Measurements from ENCODE around the gene KLHL11. TPM values are rescaled to one million over a fixed set of nuclear protein-coding genes. Genes with fewer than 3 reads are reported as not detected.
"Not testable (repeated sequence)": the region's sequence is repeated elsewhere in the genome, so short reads cannot be mapped to it uniquely, and the experiment has no call there.

KLHL11 gene
- total RNA-seq, 2 experiments from 2014 or later = 12.3 to 13.2 TPM

DNA sequence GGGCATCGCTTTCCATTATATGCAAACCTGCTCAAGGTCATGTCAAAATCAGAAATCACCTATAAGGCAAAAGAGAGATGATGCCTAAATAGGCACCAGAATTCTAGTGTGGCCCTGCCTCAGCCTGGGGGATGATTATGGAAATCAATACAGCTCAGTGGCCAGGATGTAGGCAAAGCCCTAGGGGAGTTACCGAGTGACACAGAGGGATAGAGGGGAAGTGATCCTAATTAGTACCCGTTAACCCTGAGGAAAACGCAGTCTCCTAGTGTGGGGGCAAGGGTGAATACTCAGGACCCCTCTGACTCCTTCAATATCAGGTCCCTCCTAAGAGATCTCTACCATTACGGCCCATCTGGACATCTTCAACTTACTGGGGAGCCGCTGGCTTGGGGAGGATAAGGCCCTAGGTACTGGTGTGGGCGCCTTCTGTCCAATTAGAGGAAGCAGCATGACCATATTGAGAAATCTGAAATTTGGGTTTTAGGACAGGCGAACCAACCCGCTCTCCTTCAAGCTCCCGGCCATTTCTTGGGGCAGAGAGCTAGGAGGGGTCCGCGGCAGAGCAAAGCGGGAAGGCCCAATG is 29.9 kb downstream of the KLHL11 start:
- peaks cover 5% of the 10 kb centered on the region for H3K36me3 Mint-ChIP-seq (ENCODE audit: low read depth)
- ChIA-PET CTCF (interaction anchor here (1.0 to 1.4 kb wide), 4 partner anchors 24 to 172 kb away, joined by 3 to 7 read pairs (median 4); partner anchors contain the start of gene P3H4), POLR2A (interaction anchor here (0.6 kb wide), 1 partner anchor 145 kb away, joined by 3 read pairs; no protein-coding TSS in a partner anchor)
- H3K9me3 Mint-ChIP-seq (ENCODE audit: insufficient read depth) = no peaks in the 10 kb centered on the region
- ATAC-seq = no peak
- H3K4me1 Mint-ChIP-seq (ENCODE audit: low read depth) = peaks cover 14% of the 10 kb centered on the region
- H3K27me3 Mint-ChIP-seq (ENCODE audit: low read depth) = no peaks in the 10 kb centered on the region
- peak overlapping the region; percentile 75 for H3K4me3 Mint-ChIP-seq
- DNase-seq = no peak
- H3K27ac Mint-ChIP-seq = peak overlapping the region; percentile 31

GRCh38 chr17:41829961-41830360 is 35.3 kb downstream of the KLHL11 start:
- H3K36me3 Mint-ChIP-seq (ENCODE audit: low read depth); H3K4me1 Mint-ChIP-seq (ENCODE audit: low read depth); H3K9me3 Mint-ChIP-seq (ENCODE audit: insufficient read depth); H3K27me3 Mint-ChIP-seq (ENCODE audit: low read depth); H3K27ac Mint-ChIP-seq; POLR2A ChIA-PET; DNase-seq; H3K4me3 Mint-ChIP-seq; ATAC-seq: not testable (repeated sequence)
- CTCF ChIA-PET = interaction anchor here (1.0 kb wide), 1 partner anchor 99 kb away, joined by 3 read pairs; no protein-coding TSS in a partner anchor

- ATAC-seq (no peak), DNase-seq (no peak)
- H3K4me1 Mint-ChIP-seq (ENCODE audit: low read depth) = no peaks in the 10 kb centered on the region
- H3K27me3 Mint-ChIP-seq (ENCODE audit: low read depth) = no peaks in the 10 kb centered on the region
- ChIA-PET CTCF (no interaction called here), POLR2A (no interaction called here)
- peaks cover 2% of the 10 kb centered on the region for H3K36me3 Mint-ChIP-seq (ENCODE audit: low read depth)
- no peaks in the 10 kb centered on the region for H3K9me3 Mint-ChIP-seq (ENCODE audit: insufficient read depth)
- no peak overlapping the region for H3K27ac Mint-ChIP-seq
- no peak overlapping the region for H3K4me3 Mint-ChIP-seq
Measured at GRCh38 chr17:41825175-41825845, 39.9 kb downstream of the KLHL11 start.

DNA sequence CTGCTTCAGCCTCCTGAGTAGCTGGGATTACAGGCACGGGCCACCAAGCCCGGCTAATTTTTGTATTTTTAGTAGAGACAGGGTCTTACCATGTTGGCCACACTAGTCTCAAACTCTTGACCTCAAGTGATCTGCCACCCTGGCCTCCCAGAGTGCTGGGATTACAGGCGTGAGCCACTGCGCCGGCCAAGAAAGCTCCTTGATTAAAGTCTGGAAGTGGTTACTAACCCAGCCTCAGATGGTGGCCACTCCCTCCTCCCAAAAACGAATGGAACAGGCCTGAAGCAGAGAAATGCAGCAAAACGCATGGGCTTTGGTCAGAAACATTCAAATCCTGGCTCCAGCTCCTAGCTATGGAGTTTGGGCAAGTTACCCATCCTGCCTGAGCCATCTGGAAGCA is 41.1 kb downstream of the KLHL11 start:
- H3K27me3 Mint-ChIP-seq (ENCODE audit: low read depth) = no peaks in the 10 kb centered on the region
- DNase-seq = no peak
- CTCF ChIA-PET = interaction anchor here (0.9 kb wide), 1 partner anchor 37 kb away, joined by 3 read pairs; the partner anchor contains the start of gene JUP
- no peak overlapping the region for H3K27ac Mint-ChIP-seq
- peaks cover 2% of the 10 kb centered on the region for H3K36me3 Mint-ChIP-seq (ENCODE audit: low read depth)
- H3K9me3 Mint-ChIP-seq (ENCODE audit: insufficient read depth) = no peaks in the 10 kb centered on the region
- POLR2A ChIA-PET = no interaction called here
- no peaks in the 10 kb centered on the region for H3K4me1 Mint-ChIP-seq (ENCODE audit: low read depth)
- ATAC-seq = no peak
- no peak overlapping the region for H3K4me3 Mint-ChIP-seq

DNA sequence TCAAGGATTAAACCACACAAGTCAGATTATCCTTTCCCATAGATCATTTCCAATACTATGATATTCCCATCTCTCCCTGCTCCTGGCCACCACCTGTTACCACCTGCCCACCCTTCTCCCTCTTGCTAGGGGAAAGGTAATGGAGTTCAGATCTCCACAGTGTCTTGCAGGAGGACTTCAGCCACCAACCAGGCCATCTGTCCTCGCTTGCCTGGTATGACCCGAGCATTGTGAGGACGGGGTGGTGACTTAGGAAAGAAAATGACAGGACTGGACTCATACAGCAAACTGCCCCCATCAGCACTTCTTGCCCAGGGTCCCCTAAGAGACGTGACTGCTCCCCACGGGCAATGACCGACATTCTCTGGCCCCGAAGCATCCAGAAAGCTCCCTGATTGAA is 41.6 kb downstream of the KLHL11 start:
- Mint-ChIP-seq H3K9me3 (ENCODE audit: insufficient read depth) (no peaks in the 10 kb centered on the region), H3K27me3 (ENCODE audit: low read depth) (no peaks in the 10 kb centered on the region), H3K36me3 (ENCODE audit: low read depth) (peaks cover 2% of the 10 kb centered on the region), H3K27ac (no peak overlapping the region), H3K4me3 (no peak overlapping the region), H3K4me1 (ENCODE audit: low read depth) (no peaks in the 10 kb centered on the region)
- no peak for ATAC-seq
- ChIA-PET CTCF (interaction anchor here (0.9 kb wide), 1 partner anchor 37 kb away, joined by 3 read pairs; the partner anchor contains the start of gene JUP), POLR2A (no interaction called here)
- no peak for DNase-seq

DNA sequence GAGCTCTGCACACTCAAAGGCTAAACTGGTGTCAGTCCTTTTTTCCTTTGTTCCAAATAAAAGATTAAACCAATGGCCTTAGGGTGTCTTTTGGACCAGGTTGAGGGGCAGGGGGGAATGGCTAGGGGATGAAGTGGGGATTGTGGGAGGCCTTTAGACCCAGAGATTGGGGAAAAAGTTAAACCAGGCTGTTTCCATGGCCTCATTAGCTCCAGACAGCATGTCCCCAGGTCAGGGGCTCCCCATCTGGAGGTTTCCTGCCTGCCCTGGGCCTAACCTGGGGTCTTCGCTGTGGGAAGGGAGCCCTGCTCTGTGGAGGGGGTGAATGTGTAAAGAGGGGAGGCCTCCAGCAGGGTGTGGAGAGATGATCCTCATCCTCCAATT is 42.1 kb downstream of the KLHL11 start:
- ChIA-PET POLR2A (no interaction called here), CTCF (no interaction called here)
- H3K4me1 Mint-ChIP-seq (ENCODE audit: low read depth) = no peaks in the 10 kb centered on the region
- H3K4me3 Mint-ChIP-seq = no peak overlapping the region
- ATAC-seq (no peak), DNase-seq (no peak)
- no peaks in the 10 kb centered on the region for H3K27me3 Mint-ChIP-seq (ENCODE audit: low read depth)
- H3K9me3 Mint-ChIP-seq (ENCODE audit: insufficient read depth) = no peaks in the 10 kb centered on the region
- no peak overlapping the region for H3K27ac Mint-ChIP-seq
- peaks cover 2% of the 10 kb centered on the region for H3K36me3 Mint-ChIP-seq (ENCODE audit: low read depth)

DNA sequence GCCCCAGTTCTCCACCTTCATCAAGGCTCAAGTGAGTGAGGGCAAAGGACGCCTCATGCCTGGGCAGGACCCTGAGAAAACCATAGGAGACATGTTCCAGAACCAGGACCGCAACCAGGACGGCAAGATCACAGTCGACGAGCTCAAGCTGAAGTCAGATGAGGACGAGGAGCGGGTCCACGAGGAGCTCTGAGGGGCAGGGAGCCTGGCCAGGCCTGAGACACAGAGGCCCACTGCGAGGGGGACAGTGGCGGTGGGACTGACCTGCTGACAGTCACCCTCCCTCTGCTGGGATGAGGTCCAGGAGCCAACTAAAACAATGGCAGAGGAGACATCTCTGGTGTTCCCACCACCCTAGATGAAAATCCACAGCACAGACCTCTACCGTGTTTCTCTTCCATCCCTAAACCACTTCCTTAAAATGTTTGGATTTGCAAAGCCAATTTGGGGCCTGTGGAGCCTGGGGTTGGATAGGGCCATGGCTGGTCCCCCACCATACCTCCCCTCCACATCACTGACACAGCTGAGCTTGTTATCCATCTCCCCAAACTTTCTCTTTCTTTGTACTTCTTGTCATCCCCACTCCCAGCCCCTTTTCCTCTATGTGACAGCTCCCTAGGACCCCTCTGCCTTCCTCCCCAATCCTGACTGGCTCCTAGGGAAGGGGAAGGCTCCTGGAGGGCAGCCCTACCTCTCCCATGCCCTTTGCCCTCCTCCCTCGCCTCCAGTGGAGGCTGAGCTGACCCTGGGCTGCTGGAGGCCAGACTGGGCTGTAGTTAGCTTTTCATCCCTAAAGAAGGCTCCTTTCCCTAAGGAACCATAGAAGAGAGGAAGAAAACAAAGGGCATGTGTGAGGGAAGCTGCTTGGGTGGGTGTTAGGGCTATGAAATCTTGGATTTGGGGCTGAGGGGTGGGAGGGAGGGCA is 42.7 kb downstream of the KLHL11 start:
- no peaks in the 10 kb centered on the region for H3K27me3 Mint-ChIP-seq (ENCODE audit: low read depth)
- H3K27ac Mint-ChIP-seq = no peak overlapping the region
- ATAC-seq (no peak), DNase-seq (no peak)
- no peaks in the 10 kb centered on the region for H3K4me1 Mint-ChIP-seq (ENCODE audit: low read depth)
- CTCF ChIA-PET = interaction anchor here (0.5 to 1.6 kb wide), 2 partner anchors 11 to 136 kb away, joined by 3 to 5 read pairs; partner anchors contain the start of gene P3H4
- H3K4me3 Mint-ChIP-seq = no peak overlapping the region
- H3K36me3 Mint-ChIP-seq (ENCODE audit: low read depth) = no peaks in the 10 kb centered on the region
- no peaks in the 10 kb centered on the region for H3K9me3 Mint-ChIP-seq (ENCODE audit: insufficient read depth)
- POLR2A ChIA-PET = no interaction called here

GRCh38 chr17:41821776-41822175 is 43.4 kb downstream of the KLHL11 start:
- DNase-seq = no peak
- H3K4me3 Mint-ChIP-seq = no peak overlapping the region
- H3K36me3 Mint-ChIP-seq (ENCODE audit: low read depth) = no peaks in the 10 kb centered on the region
- no peak for ATAC-seq
- ChIA-PET CTCF (interaction anchor here (0.5 to 1.6 kb wide), 2 partner anchors 10 to 137 kb away, joined by 3 to 5 read pairs; partner anchors contain the start of gene P3H4), POLR2A (no interaction called here)
- H3K4me1 Mint-ChIP-seq (ENCODE audit: low read depth) = no peaks in the 10 kb centered on the region
- no peaks in the 10 kb centered on the region for H3K9me3 Mint-ChIP-seq (ENCODE audit: insufficient read depth)
- H3K27ac Mint-ChIP-seq = no peak overlapping the region
- no peaks in the 10 kb centered on the region for H3K27me3 Mint-ChIP-seq (ENCODE audit: low read depth)

DNA sequence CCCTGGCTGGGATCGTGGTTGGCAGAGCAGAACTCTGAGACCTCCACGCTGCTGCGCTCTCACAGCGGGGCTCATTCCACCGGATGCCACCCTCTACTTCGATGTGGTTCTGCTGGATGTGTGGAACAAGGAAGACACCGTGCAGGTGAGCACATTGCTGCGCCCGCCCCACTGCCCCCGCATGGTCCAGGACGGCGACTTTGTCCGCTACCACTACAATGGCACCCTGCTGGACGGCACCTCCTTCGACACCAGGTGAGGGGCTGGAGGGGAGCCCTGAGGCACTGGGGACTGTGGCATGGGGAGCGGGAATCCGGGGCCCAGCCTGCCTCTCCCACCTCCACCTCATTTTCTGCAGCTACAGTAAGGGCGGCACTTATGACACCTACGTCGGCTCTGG is 47.2 kb downstream of the KLHL11 start:
- Mint-ChIP-seq H3K27me3 (ENCODE audit: low read depth) (peaks cover 6% of the 10 kb centered on the region), H3K27ac (no peak overlapping the region), H3K4me3 (no peak overlapping the region), H3K36me3 (ENCODE audit: low read depth) (no peaks in the 10 kb centered on the region), H3K4me1 (ENCODE audit: low read depth) (peaks cover 2% of the 10 kb centered on the region), H3K9me3 (ENCODE audit: insufficient read depth) (no peaks in the 10 kb centered on the region)
- ChIA-PET CTCF (no interaction called here), POLR2A (no interaction called here)
- DNase-seq = no peak
- no peak for ATAC-seq

GRCh38 chr17:41816637-41817320 is 48.4 kb downstream of the KLHL11 start:
- H3K9me3 Mint-ChIP-seq (ENCODE audit: insufficient read depth) = no peaks in the 10 kb centered on the region
- H3K27me3 Mint-ChIP-seq (ENCODE audit: low read depth) = peaks cover 10% of the 10 kb centered on the region
- no peaks in the 10 kb centered on the region for H3K36me3 Mint-ChIP-seq (ENCODE audit: low read depth)
- DNase-seq (no peak), ATAC-seq (no peak)
- POLR2A ChIA-PET = interaction anchor here (0.6 kb wide), 1 partner anchor 382 kb away, joined by 3 read pairs; no protein-coding TSS in a partner anchor
- peaks cover 8% of the 10 kb centered on the region for H3K4me1 Mint-ChIP-seq (ENCODE audit: low read depth)
- H3K4me3 Mint-ChIP-seq = no peak overlapping the region
- CTCF ChIA-PET = no interaction called here
- no peak overlapping the region for H3K27ac Mint-ChIP-seq

GRCh38 chr17:41814195-41814594 is 51.0 kb downstream of the KLHL11 start:
- H3K4me3 Mint-ChIP-seq = no peak overlapping the region
- peaks cover 2% of the 10 kb centered on the region for H3K36me3 Mint-ChIP-seq (ENCODE audit: low read depth)

More at GRCh38 chr17:41814195-41814594, 51.0 kb downstream of the KLHL11 start:
- ChIA-PET CTCF (interaction anchor here (1.0 to 1.2 kb wide), 2 partner anchors 12 to 13 kb away, joined by 3 to 4 read pairs; no protein-coding TSS in a partner anchor), POLR2A (no interaction called here)
- Mint-ChIP-seq H3K9me3 (ENCODE audit: insufficient read depth) (no peaks in the 10 kb centered on the region), H3K27ac (no peak overlapping the region), H3K27me3 (ENCODE audit: low read depth) (peaks cover 15% of the 10 kb centered on the region), H3K4me1 (ENCODE audit: low read depth) (peaks cover 12% of the 10 kb centered on the region)
- ATAC-seq (no peak), DNase-seq (no peak)
